WTC11 (cell line): ENCODE data around the gene OTUD3.

Source experiments
- JUN ChIP-seq: sonication (generic); formaldehyde crosslinking; IDR thresholded peaks from 2 replicates; pipeline ENCODE4 v1.8.0; 2023; ENCODE audit warnings: mild to moderate bottlenecking, missing genetic modification reagents
- NR2C2 ChIP-seq: sonication (generic); formaldehyde crosslinking; IDR thresholded peaks from 2 replicates; pipeline ENCODE4 v1.8.0; 2022; ENCODE audit warnings: mild to moderate bottlenecking, missing genetic modification reagents
- RORB ChIP-seq: fragments of 250-450 bp; sonication (Bioruptor Pico); IDR thresholded peaks from 2 replicates; pipeline ENCODE4 v1.9.0; 2021; ENCODE audit warnings: mild to moderate bottlenecking
- SMAD3 ChIP-seq: sonication (generic); formaldehyde crosslinking; IDR thresholded peaks from 2 replicates; pipeline ENCODE4 v1.8.0; 2022; ENCODE audit warnings: missing genetic modification reagents, mild to moderate bottlenecking, borderline replicate concordance
- SOX15 ChIP-seq: fragments of 250-450 bp; sonication (Bioruptor Pico); IDR thresholded peaks from 2 replicates; pipeline ENCODE4 v1.9.0; 2021; ENCODE audit warnings: mild to moderate bottlenecking
- SP1 ChIP-seq: sonication (generic); formaldehyde crosslinking; conservative IDR thresholded peaks from 2 replicates; pipeline ENCODE4 v1.8.1; 2022; ENCODE audit warnings: missing genetic modification reagents
- TF ChIP-seq, protein P1 (sequence below): fragments of 200-600 bp; IDR thresholded peaks from 2 replicates; pipeline ENCODE4 v1.8.0; 2022; ENCODE audit warnings: antibody characterized with exemption
- TF ChIP-seq, protein P2 (sequence below): sonication (generic); formaldehyde crosslinking; IDR thresholded peaks from 2 replicates; pipeline ENCODE4 v1.8.1; 2022; ENCODE audit warnings: low read depth, missing genetic modification reagents, borderline replicate concordance

DNA sequence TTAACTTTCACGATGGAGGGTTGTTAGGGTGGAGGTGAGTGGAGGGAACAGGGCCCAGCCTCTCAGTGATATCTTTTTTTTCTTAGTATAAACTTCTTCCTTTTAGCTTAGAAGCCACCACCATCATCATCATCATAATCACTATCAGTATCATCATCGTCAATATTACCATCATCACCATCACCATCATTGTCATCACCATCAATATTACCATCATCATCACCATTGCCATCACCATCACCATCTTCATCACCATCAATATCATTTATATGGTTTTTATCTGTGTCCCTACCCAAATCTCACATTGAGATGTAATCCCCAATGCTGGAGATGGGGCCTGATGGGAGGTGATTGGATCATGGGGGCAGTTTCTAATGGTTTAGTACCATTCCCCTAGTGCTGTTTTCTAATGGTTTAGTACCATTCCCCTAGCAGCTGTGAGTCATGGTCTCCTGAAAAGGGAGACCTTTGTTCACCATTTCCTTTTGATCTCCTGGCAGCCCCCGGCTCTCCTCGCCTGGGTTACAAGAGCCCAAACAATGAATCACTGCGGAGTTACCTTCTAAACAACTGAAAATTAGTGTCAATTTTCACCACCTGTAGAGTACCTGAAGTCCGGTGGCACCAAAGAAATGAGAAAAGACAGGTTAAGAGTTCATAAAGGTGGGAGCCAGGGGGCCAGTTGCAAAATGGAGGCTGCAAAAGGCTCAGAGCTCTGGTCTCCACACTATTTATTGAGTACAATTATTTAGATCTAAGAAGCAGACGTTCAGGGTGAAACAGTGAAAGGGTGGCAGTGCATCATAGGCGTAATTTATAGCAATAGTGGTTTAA is 44.3 kb downstream of the OTUD3 start:
- TF ChIP-seq, protein P1, sequence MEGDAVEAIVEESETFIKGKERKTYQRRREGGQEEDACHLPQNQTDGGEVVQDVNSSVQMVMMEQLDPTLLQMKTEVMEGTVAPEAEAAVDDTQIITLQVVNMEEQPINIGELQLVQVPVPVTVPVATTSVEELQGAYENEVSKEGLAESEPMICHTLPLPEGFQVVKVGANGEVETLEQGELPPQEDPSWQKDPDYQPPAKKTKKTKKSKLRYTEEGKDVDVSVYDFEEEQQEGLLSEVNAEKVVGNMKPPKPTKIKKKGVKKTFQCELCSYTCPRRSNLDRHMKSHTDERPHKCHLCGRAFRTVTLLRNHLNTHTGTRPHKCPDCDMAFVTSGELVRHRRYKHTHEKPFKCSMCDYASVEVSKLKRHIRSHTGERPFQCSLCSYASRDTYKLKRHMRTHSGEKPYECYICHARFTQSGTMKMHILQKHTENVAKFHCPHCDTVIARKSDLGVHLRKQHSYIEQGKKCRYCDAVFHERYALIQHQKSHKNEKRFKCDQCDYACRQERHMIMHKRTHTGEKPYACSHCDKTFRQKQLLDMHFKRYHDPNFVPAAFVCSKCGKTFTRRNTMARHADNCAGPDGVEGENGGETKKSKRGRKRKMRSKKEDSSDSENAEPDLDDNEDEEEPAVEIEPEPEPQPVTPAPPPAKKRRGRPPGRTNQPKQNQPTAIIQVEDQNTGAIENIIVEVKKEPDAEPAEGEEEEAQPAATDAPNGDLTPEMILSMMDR = no peak
- TF ChIP-seq SOX15 (CRISPR knock-in tag) (no peak), SP1 (CRISPR knock-in tag) (no peak), JUN (CRISPR knock-in tag) (no peak), NR2C2 (CRISPR knock-in tag) (no peak), RORB (no peak), SMAD3 (CRISPR knock-in tag) (no peak)
- TF ChIP-seq, protein P2, sequence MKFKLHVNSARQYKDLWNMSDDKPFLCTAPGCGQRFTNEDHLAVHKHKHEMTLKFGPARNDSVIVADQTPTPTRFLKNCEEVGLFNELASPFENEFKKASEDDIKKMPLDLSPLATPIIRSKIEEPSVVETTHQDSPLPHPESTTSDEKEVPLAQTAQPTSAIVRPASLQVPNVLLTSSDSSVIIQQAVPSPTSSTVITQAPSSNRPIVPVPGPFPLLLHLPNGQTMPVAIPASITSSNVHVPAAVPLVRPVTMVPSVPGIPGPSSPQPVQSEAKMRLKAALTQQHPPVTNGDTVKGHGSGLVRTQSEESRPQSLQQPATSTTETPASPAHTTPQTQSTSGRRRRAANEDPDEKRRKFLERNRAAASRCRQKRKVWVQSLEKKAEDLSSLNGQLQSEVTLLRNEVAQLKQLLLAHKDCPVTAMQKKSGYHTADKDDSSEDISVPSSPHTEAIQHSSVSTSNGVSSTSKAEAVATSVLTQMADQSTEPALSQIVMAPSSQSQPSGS (CRISPR knock-in tag) = no peak
